Astrocyte (in vitro differentiated cells and primary cell): Measurements from ENCODE around the gene PPP6R1. TPM values are rescaled to one million over a fixed set of nuclear protein-coding genes. Genes with fewer than 3 reads are reported as not detected.

Source experiments
- DNase-seq: peaks from one replicate; pipeline ENCODE4 v3.0.0-alpha.2; 2010; ENCODE audit warnings: low read depth
- FAIRE-seq: peaks from 2 replicates; lab custom pipeline; 2011; peaks lifted over from hg19 to GRCh38; lab: Jason Lieb, UNC
- H2AFZ ChIP-seq: 2 replicates; pipeline ENCODE4 v1.6.0; 2012; ENCODE audit warnings: low read depth, low read length, inconsistent platforms
- H3K27ac ChIP-seq: 2 replicates; pipeline ENCODE4 v1.5.1; 2011; ENCODE audit warnings: low read depth, low read length, inconsistent platforms
- H3K27me3 ChIP-seq: 2 replicates; pipeline ENCODE4 v1.6.0; 2011; ENCODE audit warnings: low read length, inconsistent platforms; ENCODE audit not compliant: insufficient read depth
- H3K36me3 ChIP-seq: 2 replicates; pipeline ENCODE4 v1.5.1; 2011; ENCODE audit warnings: low read length, inconsistent platforms; ENCODE audit not compliant: insufficient read depth
- H3K4me1 ChIP-seq: 2 replicates; pipeline ENCODE4 v1.5.1; 2011; ENCODE audit warnings: low read length, inconsistent platforms; ENCODE audit not compliant: insufficient read depth
- H3K4me2 ChIP-seq: 2 replicates; pipeline ENCODE4 v1.6.0; 2012; ENCODE audit warnings: low read length, inconsistent platforms
- H3K4me3 ChIP-seq: 2 replicates; pipeline ENCODE4 v1.5.1; 2011; ENCODE audit warnings: low read depth, mild to moderate bottlenecking, low read length, inconsistent platforms; ENCODE audit not compliant: insufficient read depth
- H3K79me2 ChIP-seq: 2 replicates; pipeline ENCODE4 v1.6.0; 2012; ENCODE audit warnings: mild to moderate bottlenecking, low read length, inconsistent platforms; ENCODE audit not compliant: insufficient read depth
- H3K9ac ChIP-seq: 2 replicates; pipeline ENCODE4 v1.6.0; 2012; ENCODE audit warnings: mild to moderate bottlenecking, low read length, inconsistent platforms
- H3K9me3 ChIP-seq: 2 replicates; pipeline ENCODE4 v1.5.1; 2012; ENCODE audit warnings: low read depth, mild to moderate bottlenecking, low read length, inconsistent platforms; ENCODE audit not compliant: insufficient read depth
- H4K20me1 ChIP-seq: 2 replicates; pipeline ENCODE4 v1.6.0; 2012; ENCODE audit warnings: low read length, inconsistent platforms; ENCODE audit not compliant: insufficient read depth
- H3K27ac Mint-ChIP-seq: one replicate; pipeline ENCODE4 v1.8.0; 2021; ENCODE audit warnings: mild to moderate bottlenecking, mixed read lengths; ENCODE audit not compliant: unreplicated experiment
- H3K27me3 Mint-ChIP-seq: one replicate; pipeline ENCODE4 v1.8.0; 2021; ENCODE audit warnings: low read depth, mixed read lengths; ENCODE audit not compliant: unreplicated experiment
- H3K36me3 Mint-ChIP-seq: one replicate; pipeline ENCODE4 v1.8.0; 2021; ENCODE audit warnings: low read depth, mixed read lengths; ENCODE audit not compliant: unreplicated experiment
- H3K4me1 Mint-ChIP-seq: one replicate; pipeline ENCODE4 v1.8.0; 2021; ENCODE audit warnings: low read depth, mixed read lengths; ENCODE audit not compliant: unreplicated experiment
- H3K4me3 Mint-ChIP-seq: one replicate; pipeline ENCODE4 v1.8.0; 2021; ENCODE audit warnings: mild to moderate bottlenecking, moderate library complexity, mixed read lengths; ENCODE audit not compliant: unreplicated experiment
- H3K9me3 Mint-ChIP-seq: one replicate; pipeline ENCODE4 v1.8.0; 2021; ENCODE audit warnings: mild to moderate bottlenecking, mixed read lengths; ENCODE audit not compliant: unreplicated experiment
- EZH2 ChIP-seq: IDR thresholded peaks from 2 replicates; pipeline ENCODE4 v1.6.1; 2012; ENCODE audit warnings: mild to moderate bottlenecking, low read length, inconsistent platforms; ENCODE audit not compliant: insufficient read depth
- microRNA-seq: library from miRNA; unstranded; fragments of <30 nt; microRNA quantifications from one replicate; pipeline ENCODE4 v1.2.0, GENCODE V29; 2020
- total RNA-seq: library from RNA; stranded (reverse); gene quantifications from 2 replicates; pipeline ENCODE4 v1.2.1, GENCODE V29; 2021
- TF ChIP-seq, protein P1 (sequence below): IDR thresholded peaks from 2 replicates; pipeline ENCODE4 v1.5.1; 2011; ENCODE audit warnings: low read depth, mild to moderate bottlenecking, inconsistent platforms, low read length, moderate library complexity; ENCODE audit not compliant: insufficient read depth

The PPP6R1 gene
- total RNA-seq, 1 donor from 2014 or later = 75.2 TPM

DNA sequence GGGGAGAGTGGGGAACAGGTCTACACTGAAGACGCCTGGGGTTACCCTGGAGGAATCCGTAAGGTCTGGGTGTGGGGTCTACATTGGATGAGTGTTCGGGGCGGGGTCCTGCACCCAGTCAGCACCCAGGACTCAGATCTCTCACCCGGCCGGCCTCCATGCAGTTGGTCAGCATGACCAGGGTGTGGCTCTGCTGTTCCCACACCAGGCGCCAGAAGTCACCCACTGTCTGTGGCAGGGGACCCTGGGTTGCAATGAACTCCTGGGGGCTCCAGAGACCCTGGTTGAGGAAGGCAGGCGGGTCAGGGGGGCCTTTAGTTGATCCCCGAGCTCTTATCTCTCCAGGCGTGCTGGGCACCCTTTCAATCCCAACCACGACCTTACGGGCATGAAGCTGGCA is 72.7 kb downstream of the PPP6R1 start:
- Histone ChIP-seq H3K9ac (no peak overlapping the region), H3K36me3 (no peaks in the 10 kb centered on the region), H3K79me2 (no peaks in the 10 kb centered on the region), H3K4me3 (no peak overlapping the region), H3K9me3 (no peaks in the 10 kb centered on the region), H3K4me2 (no peak overlapping the region), H3K27ac (no peak overlapping the region), H4K20me1 (no peaks in the 10 kb centered on the region), H3K4me1 (peaks cover 3% of the 10 kb centered on the region), H3K27me3 (peaks cover 5% of the 10 kb centered on the region), H2AFZ (no peak overlapping the region)
- Mint-ChIP-seq H3K4me3 (no peak overlapping the region), H3K27ac (no peak overlapping the region), H3K36me3 (no peaks in the 10 kb centered on the region), H3K4me1 (no peaks in the 10 kb centered on the region), H3K27me3 (peaks cover 43% of the 10 kb centered on the region), H3K9me3 (peaks cover 2% of the 10 kb centered on the region)
- no peak for TF ChIP-seq EZH2
- TF ChIP-seq, protein P1, sequence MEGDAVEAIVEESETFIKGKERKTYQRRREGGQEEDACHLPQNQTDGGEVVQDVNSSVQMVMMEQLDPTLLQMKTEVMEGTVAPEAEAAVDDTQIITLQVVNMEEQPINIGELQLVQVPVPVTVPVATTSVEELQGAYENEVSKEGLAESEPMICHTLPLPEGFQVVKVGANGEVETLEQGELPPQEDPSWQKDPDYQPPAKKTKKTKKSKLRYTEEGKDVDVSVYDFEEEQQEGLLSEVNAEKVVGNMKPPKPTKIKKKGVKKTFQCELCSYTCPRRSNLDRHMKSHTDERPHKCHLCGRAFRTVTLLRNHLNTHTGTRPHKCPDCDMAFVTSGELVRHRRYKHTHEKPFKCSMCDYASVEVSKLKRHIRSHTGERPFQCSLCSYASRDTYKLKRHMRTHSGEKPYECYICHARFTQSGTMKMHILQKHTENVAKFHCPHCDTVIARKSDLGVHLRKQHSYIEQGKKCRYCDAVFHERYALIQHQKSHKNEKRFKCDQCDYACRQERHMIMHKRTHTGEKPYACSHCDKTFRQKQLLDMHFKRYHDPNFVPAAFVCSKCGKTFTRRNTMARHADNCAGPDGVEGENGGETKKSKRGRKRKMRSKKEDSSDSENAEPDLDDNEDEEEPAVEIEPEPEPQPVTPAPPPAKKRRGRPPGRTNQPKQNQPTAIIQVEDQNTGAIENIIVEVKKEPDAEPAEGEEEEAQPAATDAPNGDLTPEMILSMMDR = no peak
- no peak for DNase-seq
- no peak for FAIRE-seq

DNA sequence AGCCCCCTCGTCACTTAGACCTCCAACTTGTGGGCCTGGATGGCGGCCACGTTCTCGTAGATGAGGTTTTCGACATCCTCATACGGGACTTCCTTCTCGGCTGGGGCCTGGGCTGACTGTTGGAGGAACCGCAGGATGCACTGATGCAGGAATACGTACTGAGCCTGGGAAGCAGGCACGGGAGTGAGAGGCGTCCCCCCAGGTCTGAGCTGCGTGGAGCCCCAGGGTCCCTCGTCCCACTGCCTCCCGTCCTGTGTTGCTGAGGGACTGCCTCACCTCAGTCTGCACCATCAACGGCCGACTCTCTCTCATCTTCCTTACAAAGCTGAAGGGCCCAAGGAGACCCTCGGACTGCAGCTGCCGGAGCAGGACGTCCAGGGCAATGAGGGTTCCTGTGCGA is 77.1 kb downstream of the PPP6R1 start:
- H3K27me3 ChIP-seq = peaks cover 9% of the 10 kb centered on the region
- FAIRE-seq (no peak), DNase-seq (no peak)
- Mint-ChIP-seq H3K4me3 (no peak overlapping the region), H3K36me3 (no peaks in the 10 kb centered on the region), H3K9me3 (peaks cover 2% of the 10 kb centered on the region), H3K27me3 (peaks cover 68% of the 10 kb centered on the region), H3K27ac (no peak overlapping the region), H3K4me1 (peaks cover 3% of the 10 kb centered on the region)
- H4K20me1 ChIP-seq = peaks cover 6% of the 10 kb centered on the region
- peaks cover 12% of the 10 kb centered on the region for H3K4me1 ChIP-seq
- no peaks in the 10 kb centered on the region for H3K79me2 ChIP-seq
- H3K4me2 ChIP-seq = no peak overlapping the region
- no peaks in the 10 kb centered on the region for H3K36me3 ChIP-seq
- H2AFZ ChIP-seq = no peak overlapping the region
- H3K27ac ChIP-seq = no peak overlapping the region
- H3K9ac ChIP-seq = no peak overlapping the region
- TF ChIP-seq EZH2 = no peak
- no peak overlapping the region for H3K4me3 ChIP-seq
- no peaks in the 10 kb centered on the region for H3K9me3 ChIP-seq

Small RNA genes lying within 50 kb of the gene (microRNA-seq; reads per million reads assigned to microRNA genes)
- gene MIR6802 (2.7 reads per million, percentile 3 among the genes with 10 or more reads in this experiment), gene MIR6803 (6.0 reads per million, percentile 24 among the genes with 10 or more reads in this experiment), gene MIR6804 (7.1 reads per million, percentile 29 among the genes with 10 or more reads in this experiment)

Other genes with a start within 250 kb of the PPP6R1 start
- gene GP6, start 220.8 kb downstream of the PPP6R1 start, total RNA-seq = 0.36 and 0.48 TPM in 2 replicates
- gene RDH13, start 195.9 kb downstream of the PPP6R1 start, total RNA-seq = 18.8 and 22.6 TPM in 2 replicates
- 7.6 and 9.2 TPM in 2 replicates for gene EPS8L1, start 183.1 kb downstream of the PPP6R1 start, total RNA-seq
- 79.7 and 86.2 TPM in 2 replicates for gene PPP1R12C, start 141.4 kb downstream of the PPP6R1 start, total RNA-seq
- 7.1 and 8.3 TPM in 2 replicates for gene TNNT1, start 109.8 kb downstream of the PPP6R1 start, total RNA-seq
- not detected in 2 replicates for gene TNNI3, start 101.3 kb downstream of the PPP6R1 start, total RNA-seq
- gene DNAAF3, start 92.4 kb downstream of the PPP6R1 start, total RNA-seq = 1.3 and 1.8 TPM in 2 replicates
- gene SYT5, start 78.7 kb downstream of the PPP6R1 start, total RNA-seq = 1.1 and 1.9 TPM in 2 replicates
- 0.99 and 1.0 TPM in 2 replicates for gene PTPRH, start 49.5 kb downstream of the PPP6R1 start, total RNA-seq
- 2.7 and 3.9 TPM in 2 replicates for gene TMEM86B, start 30.3 kb downstream of the PPP6R1 start, total RNA-seq
- 34.8 and 39.8 TPM in 2 replicates for gene HSPBP1, start 21.1 kb upstream of the PPP6R1 start, total RNA-seq
- 17.6 and 18.8 TPM in 2 replicates for gene BRSK1, start 25.0 kb upstream of the PPP6R1 start, total RNA-seq
- gene TMEM150B, start 66.3 kb upstream of the PPP6R1 start, total RNA-seq = not detected in 2 replicates
- gene KMT5C, start 80.9 kb upstream of the PPP6R1 start, total RNA-seq = 14.6 and 16.0 TPM in 2 replicates
- gene COX6B2, start 95.7 kb upstream of the PPP6R1 start, total RNA-seq = 0.50 TPM in 2 replicates
- gene GARIN5B, start 104.2 kb upstream of the PPP6R1 start, total RNA-seq = 0.10 and 0.20 TPM in 2 replicates
- 183 and 202 TPM in 2 replicates for gene IL11, start 111.4 kb upstream of the PPP6R1 start, total RNA-seq
- gene TMEM190, start 117.8 kb upstream of the PPP6R1 start, total RNA-seq = 2.5 TPM in 2 replicates
- 1.4 and 2.1 TPM in 2 replicates for gene TMEM238, start 125.3 kb upstream of the PPP6R1 start, total RNA-seq
- gene RPL28, start 126.9 kb upstream of the PPP6R1 start, total RNA-seq = 2,006 and 2,072 TPM in 2 replicates
- gene UBE2S, start 148.8 kb upstream of the PPP6R1 start, total RNA-seq = 107 and 116 TPM in 2 replicates
- 0.09 TPM in 1 of 2 replicates, not detected in the other for gene SHISA7, start 184.3 kb upstream of the PPP6R1 start, total RNA-seq
- 58.8 and 61.6 TPM in 2 replicates for gene ISOC2, start 202.6 kb upstream of the PPP6R1 start, total RNA-seq
- not detected in 2 replicates for gene C19orf85, start 205.7 kb upstream of the PPP6R1 start, total RNA-seq
- 9.9 and 11.9 TPM in 2 replicates for gene ZNF628, start 217.6 kb upstream of the PPP6R1 start, total RNA-seq
- gene NAT14, start 226.2 kb upstream of the PPP6R1 start, total RNA-seq = 68.7 and 71.2 TPM in 2 replicates
- gene SSC5D, start 229.4 kb upstream of the PPP6R1 start, total RNA-seq = 46.8 and 66.1 TPM in 2 replicates